ENCODE data around the gene AP1G1.

- TF ChIP-seq CTCF (conservative IDR thresholded peaks at IDR 0.05 in 1 of 2, IDR thresholded peaks at IDR 0.05 in 1 of 2; ENCODE audit: extremely low read depth in 1 of 2, insufficient read depth in 1 of 2, low read depth in 1 of 2, low read length in 2 of 2) (no peak), EZH2 (IDR thresholded peaks at IDR 0.05; ENCODE audit: borderline replicate concordance, low read length) (no peak)
Measured at GRCh38 chr16:71761097-71761496, 47.5 kb downstream of the AP1G1 start.
